GM12878 (cell line): ENCODE measurements around the gene COQ5. TPM values are rescaled to one million over a fixed set of nuclear protein-coding genes. Genes with fewer than 3 reads are reported as not detected.
A peak's percentile ranks its signal among the peaks of the same experiment; 100 is the strongest.

Source experiments
- ATF7 ChIP-seq: fragments of 450-650 bp; IDR thresholded peaks from 2 replicates; pipeline ENCODE4 v1.6.1; 2016; ENCODE audit warnings: low read depth, mild to moderate bottlenecking
- BACH1 ChIP-seq: fragments of 450-650 bp; IDR thresholded peaks from 2 replicates; pipeline ENCODE4 v1.6.1; 2017; ENCODE audit warnings: mild to moderate bottlenecking, borderline replicate concordance
- CHD1 ChIP-seq: IDR thresholded peaks from 2 replicates; pipeline ENCODE4 v1.6.1; 2012; ENCODE audit warnings: low read depth, low read length, improper control_type of control experiment
- CHD2 ChIP-seq: IDR thresholded peaks from 2 replicates; pipeline ENCODE4 v1.6.1; 2011; ENCODE audit warnings: low read depth, low read length, improper control_type of control experiment, borderline replicate concordance
- EED ChIP-seq: sonication (generic); IDR thresholded peaks from 2 replicates; pipeline ENCODE4 v1.6.1; 2016; ENCODE audit warnings: antibody characterized with exemption, low read depth
- FOXK2 ChIP-seq: fragments of 450-650 bp; IDR thresholded peaks from 2 replicates; pipeline ENCODE4 v1.6.1; 2017; ENCODE audit warnings: mild to moderate bottlenecking, moderate library complexity
- HDAC2 ChIP-seq: fragments of 200-600 bp; sonication (generic); IDR thresholded peaks from 2 replicates; pipeline ENCODE4 v1.6.1; 2017
- IRF5 ChIP-seq: fragments of 450-650 bp; IDR thresholded peaks from 2 replicates; pipeline ENCODE4 v1.6.1; 2017; ENCODE audit warnings: borderline replicate concordance
- JUND ChIP-seq: IDR thresholded peaks from 2 replicates; pipeline ENCODE4 v1.6.1; 2012; ENCODE audit warnings: low read depth, mild to moderate bottlenecking, low read length, improper control_type of control experiment, moderate library complexity
- KLF5 ChIP-seq: fragments of 450-650 bp; IDR thresholded peaks from 2 replicates; pipeline ENCODE4 v1.6.1; 2014; ENCODE audit warnings: mild to moderate bottlenecking; ENCODE audit not compliant: partially characterized antibody
- LARP7 ChIP-seq: fragments of 450-650 bp; IDR thresholded peaks from 2 replicates; pipeline ENCODE4 v1.6.1; 2017; ENCODE audit warnings: mild to moderate bottlenecking
- MEF2A ChIP-seq: IDR thresholded peaks from 2 replicates; pipeline ENCODE4 v1.6.1; 2011; ENCODE audit warnings: low read depth, mild to moderate bottlenecking, low read length, moderate library complexity; ENCODE audit not compliant: insufficient read depth
- NRF1 ChIP-seq: conservative IDR thresholded peaks from 2 replicates; pipeline ENCODE4 v1.6.1; 2011; ENCODE audit warnings: mild to moderate bottlenecking, low read depth, low read length, improper control_type of control experiment
- PAX8 ChIP-seq: fragments of 450-650 bp; IDR thresholded peaks from 2 replicates; pipeline ENCODE4 v1.6.1; 2017; ENCODE audit warnings: mild to moderate bottlenecking, moderate library complexity
- POU2F2 ChIP-seq: IDR thresholded peaks from 3 replicates; pipeline ENCODE4 v1.6.1; 2011; ENCODE audit warnings: low read depth, mild to moderate bottlenecking, low read length, borderline replicate concordance
- RELA ChIP-seq: fragments of 450-650 bp; IDR thresholded peaks from 2 replicates; pipeline ENCODE4 v1.8.0; 2014; ENCODE audit warnings: borderline replicate concordance; ENCODE audit not compliant: partially characterized antibody
- SMC3 ChIP-seq: IDR thresholded peaks from 2 replicates; pipeline ENCODE4 v1.6.1; 2011; ENCODE audit warnings: low read length, improper control_type of control experiment, borderline replicate concordance
- TAF1 ChIP-seq: IDR thresholded peaks from 2 replicates; pipeline ENCODE4 v1.6.1; 2011; ENCODE audit warnings: mild to moderate bottlenecking, low read depth, low read length, borderline replicate concordance
- TCF3 ChIP-seq: IDR thresholded peaks from 2 replicates; pipeline ENCODE4 v1.6.1; 2012; ENCODE audit warnings: low read depth, mild to moderate bottlenecking, low read length, borderline replicate concordance; ENCODE audit not compliant: insufficient read depth
- USF2 ChIP-seq: IDR thresholded peaks from 2 replicates; pipeline ENCODE4 v1.6.1; 2011; ENCODE audit warnings: low read depth, low read length, improper control_type of control experiment, borderline replicate concordance
- ZNF622 ChIP-seq: fragments of 450-650 bp; IDR thresholded peaks from 2 replicates; pipeline ENCODE4 v1.6.1; 2017; ENCODE audit warnings: mild to moderate bottlenecking, inconsistent platforms
- polyA plus RNA-seq, 11 experiments: library from polyadenylated mRNA; depleted of rRNA in 4 of 11; unstranded in 6 of 11; stranded (reverse) in 5 of 11; fragments of >200 nt; fragmentation: Nextera tagmentation in 4 of 11; fragmentation: Illumina TruSeq in 1 of 11; extraction: Ambion mirVana in 4 of 11; extraction: Trizol in 1 of 11; gene quantifications; 1 replicate in 1 of 11; 2 replicates in 10 of 11; pipeline versions ENCODE4 v1.2.1 to v1.2.3, GENCODE V29; 2011 to 2016; ENCODE audit warnings: inconsistent platforms in 2 of 11, missing spikeins in 2 of 11, low read depth in 1 of 11
- total RNA-seq, 4 experiments: library from RNA; depleted of rRNA in 3 of 4; stranded (reverse); fragments of >200 nt in 3 of 4; fragmentation: Illumina TruSeq in 1 of 4; extraction: Trizol in 1 of 4; gene quantifications; 2 replicates each; pipeline versions ENCODE4 v1.2.1 to v1.2.3, GENCODE V29; 2013 to 2021
- TF ChIP-seq, protein P1 (sequence below): IDR thresholded peaks from 2 replicates; pipeline ENCODE4 v1.6.1; 2011; ENCODE audit warnings: low read depth, mild to moderate bottlenecking, low read length, moderate library complexity, borderline replicate concordance; ENCODE audit errors: extremely low read depth
- TF ChIP-seq, protein P2 (sequence below): IDR thresholded peaks from 2 replicates; pipeline ENCODE4 v1.6.1; 2012; ENCODE audit warnings: low read depth, low read length, improper control_type of control experiment
- TF ChIP-seq, protein P3 (sequence below): fragments of 450-650 bp; IDR thresholded peaks from 2 replicates; pipeline ENCODE4 v1.6.1; 2017; ENCODE audit warnings: mild to moderate bottlenecking, low read depth, inconsistent platforms; ENCODE audit not compliant: poor library complexity, severe bottlenecking
- TF ChIP-seq, protein P4 (sequence below): fragments of 450-650 bp; IDR thresholded peaks from 2 replicates; pipeline ENCODE4 v1.6.1; 2017; ENCODE audit warnings: mild to moderate bottlenecking

Gene COQ5
- total and polyA plus RNA-seq, 10 of the 15 experiments (the other 5 are each of a cell fraction or from before 2014, with no cell fraction given), result 24.8 to 69.3 (median 37.8) TPM

GRCh38 chr12:120534203-120534702 lies 5.3 kb upstream of the COQ5 start, which contains the start of gene RNF10 (continued):
- no peak for TF ChIP-seq IRF5
- TF ChIP-seq NRF1, result no peak
- TF ChIP-seq RELA, result no peak
- TF ChIP-seq ZNF622, result no peak
- TF ChIP-seq PAX8, result no peak
- no peak for TF ChIP-seq MEF2A
- TF ChIP-seq, protein P1, sequence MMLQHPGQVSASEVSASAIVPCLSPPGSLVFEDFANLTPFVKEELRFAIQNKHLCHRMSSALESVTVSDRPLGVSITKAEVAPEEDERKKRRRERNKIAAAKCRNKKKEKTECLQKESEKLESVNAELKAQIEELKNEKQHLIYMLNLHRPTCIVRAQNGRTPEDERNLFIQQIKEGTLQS, result no peak
- peak; percentile 47 for TF ChIP-seq KLF5
- no peak for TF ChIP-seq EED
- peak; percentile 65; the same call in 1 of the 2 replicates for TF ChIP-seq BACH1
- peak; percentile 65 for TF ChIP-seq TAF1
- TF ChIP-seq POU2F2, result peak; percentile 83; the same call in 2 of the 3 replicates
- TF ChIP-seq, protein P2, sequence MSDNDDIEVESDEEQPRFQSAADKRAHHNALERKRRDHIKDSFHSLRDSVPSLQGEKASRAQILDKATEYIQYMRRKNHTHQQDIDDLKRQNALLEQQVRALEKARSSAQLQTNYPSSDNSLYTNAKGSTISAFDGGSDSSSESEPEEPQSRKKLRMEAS, result no peak
- TF ChIP-seq, protein P3, sequence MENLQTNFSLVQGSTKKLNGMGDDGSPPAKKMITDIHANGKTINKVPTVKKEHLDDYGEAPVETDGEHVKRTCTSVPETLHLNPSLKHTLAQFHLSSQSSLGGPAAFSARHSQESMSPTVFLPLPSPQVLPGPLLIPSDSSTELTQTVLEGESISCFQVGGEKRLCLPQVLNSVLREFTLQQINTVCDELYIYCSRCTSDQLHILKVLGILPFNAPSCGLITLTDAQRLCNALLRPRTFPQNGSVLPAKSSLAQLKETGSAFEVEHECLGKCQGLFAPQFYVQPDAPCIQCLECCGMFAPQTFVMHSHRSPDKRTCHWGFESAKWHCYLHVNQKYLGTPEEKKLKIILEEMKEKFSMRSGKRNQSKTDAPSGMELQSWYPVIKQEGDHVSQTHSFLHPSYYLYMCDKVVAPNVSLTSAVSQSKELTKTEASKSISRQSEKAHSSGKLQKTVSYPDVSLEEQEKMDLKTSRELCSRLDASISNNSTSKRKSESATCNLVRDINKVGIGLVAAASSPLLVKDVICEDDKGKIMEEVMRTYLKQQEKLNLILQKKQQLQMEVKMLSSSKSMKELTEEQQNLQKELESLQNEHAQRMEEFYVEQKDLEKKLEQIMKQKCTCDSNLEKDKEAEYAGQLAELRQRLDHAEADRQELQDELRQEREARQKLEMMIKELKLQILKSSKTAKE, result no peak
- no peak for TF ChIP-seq FOXK2
- TF ChIP-seq USF2, result no peak
- peak; percentile 29; the same call in 1 of the 2 replicates for TF ChIP-seq ATF7
- no peak for TF ChIP-seq CHD1
- TF ChIP-seq SMC3, result no peak
- TF ChIP-seq, protein P4, sequence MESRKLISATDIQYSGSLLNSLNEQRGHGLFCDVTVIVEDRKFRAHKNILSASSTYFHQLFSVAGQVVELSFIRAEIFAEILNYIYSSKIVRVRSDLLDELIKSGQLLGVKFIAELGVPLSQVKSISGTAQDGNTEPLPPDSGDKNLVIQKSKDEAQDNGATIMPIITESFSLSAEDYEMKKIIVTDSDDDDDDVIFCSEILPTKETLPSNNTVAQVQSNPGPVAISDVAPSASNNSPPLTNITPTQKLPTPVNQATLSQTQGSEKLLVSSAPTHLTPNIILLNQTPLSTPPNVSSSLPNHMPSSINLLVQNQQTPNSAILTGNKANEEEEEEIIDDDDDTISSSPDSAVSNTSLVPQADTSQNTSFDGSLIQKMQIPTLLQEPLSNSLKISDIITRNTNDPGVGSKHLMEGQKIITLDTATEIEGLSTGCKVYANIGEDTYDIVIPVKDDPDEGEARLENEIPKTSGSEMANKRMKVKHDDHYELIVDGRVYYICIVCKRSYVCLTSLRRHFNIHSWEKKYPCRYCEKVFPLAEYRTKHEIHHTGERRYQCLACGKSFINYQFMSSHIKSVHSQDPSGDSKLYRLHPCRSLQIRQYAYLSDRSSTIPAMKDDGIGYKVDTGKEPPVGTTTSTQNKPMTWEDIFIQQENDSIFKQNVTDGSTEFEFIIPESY, result no peak
- TF ChIP-seq CHD2, result 0 out of 2 replicates have a peak, but pooled peaks have one; percentile 28
- TF ChIP-seq LARP7, result no peak
- no peak for TF ChIP-seq TCF3
- TF ChIP-seq JUND, result no peak
- TF ChIP-seq HDAC2, result no peak
